Forelimb muscle (tissue), 1 donor: ENCODE results near the gene NUP153. TPM values are rescaled to one million over a fixed set of nuclear protein-coding genes. Genes with fewer than 3 reads are reported as not detected.

Source experiments
- polyA plus RNA-seq: library from polyadenylated mRNA; unstranded; fragments of 120-200 nt; gene quantifications from one replicate; pipeline ENCODE4 v1.2.1, GENCODE V29; 2013; ENCODE audit not compliant: insufficient read length

The NUP153 gene
- polyA plus RNA-seq, 1 donor, result 26.1 TPM

Other genes starting within 250 kb of the NUP153 start
- gene FAM8A1, start 106.6 kb downstream of the NUP153 start, polyA plus RNA-seq, result 26.0 TPM